Smooth muscle cell (in vitro differentiated cells): ENCODE measurements around the gene ESF1. TPM values are rescaled to one million over a fixed set of nuclear protein-coding genes. Genes with fewer than 3 reads are reported as not detected.
"Not testable (repeated sequence)": the region's sequence is repeated elsewhere in the genome, so short reads cannot be mapped to it uniquely, and the experiment has no call there.

Experiments used
- DNase-seq: peaks from one replicate; lab custom pipeline; 2025; ENCODE audit not compliant: unreplicated experiment; lab: John Stamatoyannopoulos, UW
- H2AFZ ChIP-seq: fragments of 200-600 bp; sonication (generic); 2 replicates; pipeline ENCODE4 v1.6.0; 2016; ENCODE audit warnings: antibody characterized with exemption, low read depth, mild to moderate bottlenecking
- H3F3A ChIP-seq: fragments of 200-600 bp; sonication (generic); 2 replicates; pipeline ENCODE4 v1.6.0; 2017; ENCODE audit warnings: antibody characterized with exemption, low read depth
- H3K27ac ChIP-seq: fragments of 200-600 bp; sonication (generic); 2 replicates; pipeline ENCODE4 v1.5.1; 2016; ENCODE audit warnings: low read depth, mild to moderate bottlenecking
- H3K27me3 ChIP-seq: fragments of 200-600 bp; sonication (generic); 2 replicates; pipeline ENCODE4 v1.6.1; 2016; ENCODE audit warnings: low read depth, mild to moderate bottlenecking
- H3K36me3 ChIP-seq: fragments of 200-600 bp; sonication (generic); 2 replicates; pipeline ENCODE4 v1.5.1; 2016; ENCODE audit warnings: low read depth
- H3K4me1 ChIP-seq: fragments of 200-600 bp; sonication (generic); 2 replicates; pipeline ENCODE4 v1.5.1; 2016; ENCODE audit warnings: low read depth
- H3K4me2 ChIP-seq: fragments of 200-600 bp; sonication (generic); 2 replicates; pipeline ENCODE4 v1.6.0; 2016; ENCODE audit warnings: mild to moderate bottlenecking
- H3K4me3 ChIP-seq: fragments of 200-600 bp; sonication (generic); 2 replicates; pipeline ENCODE4 v1.5.1; 2016; ENCODE audit warnings: mild to moderate bottlenecking
- H3K79me2 ChIP-seq: fragments of 200-600 bp; sonication (generic); 2 replicates; pipeline ENCODE4 v1.6.0; 2016; ENCODE audit warnings: low read depth, mild to moderate bottlenecking
- H3K9ac ChIP-seq: fragments of 200-600 bp; sonication (generic); 2 replicates; pipeline ENCODE4 v1.6.0; 2016; ENCODE audit warnings: low read depth
- H3K9me3 ChIP-seq: fragments of 200-600 bp; sonication (generic); replicated peaks from 2 replicates; pipeline ENCODE4 v1.5.1; 2016; ENCODE audit warnings: low read depth
- H4K20me1 ChIP-seq: fragments of 200-600 bp; sonication (generic); 2 replicates; pipeline ENCODE4 v1.6.0; 2016; ENCODE audit warnings: low read depth
- CTCF ChIP-seq: fragments of 200-600 bp; sonication (generic); IDR thresholded peaks from 2 replicates; pipeline ENCODE4 v1.5.1; 2017; ENCODE audit warnings: borderline replicate concordance, mild to moderate bottlenecking, antibody characterized with exemption; ENCODE audit not compliant: insufficient read depth, poor library complexity, severe bottlenecking
- WGBS: methylation state at CpG from one replicate; pipeline ENCODE4 v1.1.7; 2016; ENCODE audit warnings: low lambda C conversion rate; 5-methylcytosine and 5-hydroxymethylcytosine counted together
- polyA plus RNA-seq: library from polyadenylated mRNA; unstranded; fragments of >200 nt; fragmentation: Nextera tagmentation; extraction: Ambion mirVana; gene quantifications from 2 replicates; pipeline ENCODE4 v1.2.1, GENCODE V29; 2016
- total RNA-seq: library from RNA; depleted of rRNA; stranded (reverse); fragments of >200 nt; gene quantifications from 2 replicates; pipeline ENCODE4 v1.2.3, GENCODE V29; 2014

ESF1 gene
- total and polyA plus RNA-seq, 2 experiments from 2014 or later = 5.6 to 9.3 TPM

DNA sequence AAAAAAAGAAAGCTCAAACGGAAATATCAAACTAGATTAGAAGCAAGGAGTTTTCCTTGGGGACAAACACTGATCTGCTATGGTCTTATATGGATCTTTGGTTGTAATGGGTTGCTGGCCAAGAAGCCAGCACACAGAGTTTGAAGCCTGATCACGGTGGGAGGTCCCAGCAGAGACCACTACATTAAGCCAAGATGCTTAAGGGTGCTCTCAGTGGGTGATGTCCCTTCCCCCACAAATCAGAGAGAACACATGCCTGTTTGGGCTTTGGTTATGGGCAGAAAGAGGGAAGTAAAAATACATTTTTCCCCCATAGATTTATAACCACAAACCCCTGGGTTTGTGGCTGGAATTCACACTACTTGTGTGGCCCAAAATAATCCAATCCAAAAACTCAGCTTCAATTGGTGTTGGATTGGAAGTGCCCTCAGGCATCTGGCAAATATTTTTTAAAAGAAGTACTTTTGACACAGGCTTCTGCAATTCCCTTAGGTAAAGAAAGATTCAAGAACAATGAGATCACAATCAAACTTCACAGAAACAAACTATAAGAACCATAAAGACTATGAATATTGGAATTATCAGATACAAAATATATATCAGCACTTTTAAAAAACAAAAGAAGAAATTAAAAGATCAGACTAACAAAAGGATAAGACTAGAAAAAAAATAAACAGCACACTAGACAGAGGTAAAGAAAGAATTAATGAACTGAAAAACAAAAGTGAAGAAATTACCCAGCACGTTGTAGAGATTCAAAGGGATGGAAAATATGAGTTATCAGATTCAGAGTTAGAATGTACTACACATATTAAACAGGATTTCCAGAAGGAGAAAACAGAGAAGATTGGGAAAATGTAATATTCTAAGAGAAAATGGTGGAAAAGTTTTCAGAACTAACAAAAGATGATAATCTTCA is 44.7 kb downstream of the ESF1 start:
- no peak overlapping the region for H3K4me2 ChIP-seq

DNA sequence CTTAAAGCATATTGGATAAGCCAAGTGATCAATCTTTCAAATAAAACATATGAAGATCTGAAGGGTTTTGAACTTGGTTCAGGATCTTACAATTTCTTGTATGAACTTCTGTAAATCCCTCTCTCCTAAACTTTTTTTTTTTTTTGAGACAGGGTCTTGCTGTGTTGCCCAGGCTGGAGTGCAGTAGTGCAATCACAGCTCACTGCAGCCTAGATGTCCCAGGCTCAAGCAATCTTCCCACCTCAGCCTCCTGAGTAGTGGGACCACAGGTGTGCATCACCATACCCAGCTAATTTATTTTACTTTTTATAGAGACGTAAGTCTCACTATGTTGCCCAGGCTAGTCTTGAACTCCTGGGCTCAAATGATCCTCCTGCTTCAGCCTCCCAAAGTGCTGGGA is 46.5 kb downstream of the ESF1 start:
- not testable (repeated sequence) for H2AFZ ChIP-seq, H4K20me1 ChIP-seq, H3K27me3 ChIP-seq, H3K4me2 ChIP-seq, DNase-seq, H3K4me3 ChIP-seq, H3K9me3 ChIP-seq, H3K27ac ChIP-seq, H3F3A ChIP-seq, H3K79me2 ChIP-seq, H3K4me1 ChIP-seq, H3K9ac ChIP-seq
- 100% methylated on average over 1 of the region's 1 CpG for WGBS
- H3K36me3 ChIP-seq = peaks cover 11% of the 10 kb centered on the region

More for the DNA sequence above, 44.7 kb downstream of the ESF1 start:
- H3K79me2 ChIP-seq = no peaks in the 10 kb centered on the region
- no peak for TF ChIP-seq CTCF
- DNase-seq = no peak
- peaks cover 13% of the 10 kb centered on the region for H3K36me3 ChIP-seq
- H2AFZ ChIP-seq = no peak overlapping the region
- no peak overlapping the region for H3K4me3 ChIP-seq
- H3K4me1 ChIP-seq = no peaks in the 10 kb centered on the region
- 91% methylated on average over 3 of the region's 3 CpGs for WGBS
- no peak overlapping the region for H3K27ac ChIP-seq
- no peaks in the 10 kb centered on the region for H3K27me3 ChIP-seq
- no peaks in the 10 kb centered on the region for H3F3A ChIP-seq
- no peaks in the 10 kb centered on the region for H3K9me3 ChIP-seq
- H3K9ac ChIP-seq = no peak overlapping the region
- H4K20me1 ChIP-seq = no peaks in the 10 kb centered on the region

GRCh38 chr20:13736436-13737191 is 48.1 kb downstream of the ESF1 start:
- Histone ChIP-seq H3K4me3 (no peak overlapping the region), H3K27me3 (no peaks in the 10 kb centered on the region), H3K36me3 (peaks cover 15% of the 10 kb centered on the region), H3F3A (no peaks in the 10 kb centered on the region), H2AFZ (no peak overlapping the region), H3K4me1 (no peaks in the 10 kb centered on the region), H3K4me2 (peak overlapping the region; percentile 2), H4K20me1 (no peaks in the 10 kb centered on the region), H3K9me3 (no peaks in the 10 kb centered on the region), H3K27ac (peak overlapping the region; percentile 10), H3K79me2 (no peaks in the 10 kb centered on the region), H3K9ac (no peak overlapping the region)
- no peak for TF ChIP-seq CTCF
- no peak for DNase-seq
- 84% methylated on average over 3 of the region's 3 CpGs for WGBS

DNA sequence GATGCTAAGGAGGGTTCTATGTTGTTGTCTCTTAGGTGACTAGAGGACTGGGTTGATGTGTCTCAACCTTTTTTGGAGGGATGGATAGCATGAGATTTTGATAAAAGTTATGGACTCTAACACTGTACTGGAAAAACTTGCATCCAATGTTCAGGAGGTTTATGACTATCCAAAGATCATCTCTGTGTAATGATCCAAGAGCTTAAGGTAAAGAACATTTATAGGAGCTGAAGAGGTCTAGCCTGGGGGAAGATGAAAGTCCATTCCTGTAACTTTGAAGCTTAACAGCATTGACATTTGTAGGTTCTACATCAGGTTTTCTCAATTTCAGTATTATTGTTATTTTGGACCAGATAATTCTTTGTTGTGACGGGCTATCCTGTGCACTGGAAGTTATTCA is 48.9 kb downstream of the ESF1 start:
- Histone ChIP-seq H3K9me3 (no peaks in the 10 kb centered on the region), H3K27ac (no peak overlapping the region), H3K9ac (no peak overlapping the region), H3K4me3 (no peak overlapping the region), H3K36me3 (peaks cover 14% of the 10 kb centered on the region), H2AFZ (no peak overlapping the region), H4K20me1 (no peaks in the 10 kb centered on the region), H3K27me3 (no peaks in the 10 kb centered on the region), H3K79me2 (no peaks in the 10 kb centered on the region), H3K4me2 (no peak overlapping the region), H3K4me1 (no peaks in the 10 kb centered on the region), H3F3A (no peaks in the 10 kb centered on the region)
- 95% methylated on average over 1 of the region's 1 CpG for WGBS
- TF ChIP-seq CTCF = no peak
- DNase-seq = no peak
